Pancreas (tissue), 10 donors: ENCODE results near the gene DSG3. TPM values are rescaled to one million over a fixed set of nuclear protein-coding genes. Genes with fewer than 3 reads are reported as not detected.

Experiments used
- ATAC-seq, 4 donors: fragments of 200-7000 bp; cut with Tn5 transposase; one replicate each; pipeline versions ENCODE4 v1.8.0 to v1.9.1; 2020; ENCODE audit warnings: mild to moderate bottlenecking in 4 of 4, moderate library complexity in 4 of 4
- DNase-seq, 6 donors: peaks; one replicate each; pipeline ENCODE4 v3.0.0-alpha.2; 2020
- FAIRE-seq: peaks from 2 replicates; lab custom pipeline; 2012; peaks lifted over from hg19 to GRCh38; lab: Jason Lieb, UNC
- H3K27ac ChIP-seq, 4 donors: fragments of 200-600 bp; sonication (generic); 1 replicate in 3 of 4; 2 replicates in 1 of 4; pipeline versions ENCODE4 v1.5.0 to v1.8.0; 2020
- H3K27me3 ChIP-seq, 4 donors: fragments of 200-600 bp; one replicate each; pipeline ENCODE4 v1.8.0; 2021
- H3K36me3 ChIP-seq, 3 donors: fragments of 200-600 bp; sonication (generic) in 1 of 3; one replicate each; pipeline versions ENCODE4 v1.5.0 to v1.8.0; 2020 to 2021
- H3K4me1 ChIP-seq, 3 donors: fragments of 200-600 bp; one replicate each; pipeline ENCODE4 v1.8.0; 2021
- H3K4me3 ChIP-seq, 4 donors: fragments of 200-600 bp; sonication (generic) in 2 of 4; one replicate each; pipeline versions ENCODE4 v1.5.0 to v1.8.0; 2020 to 2021
- H3K9me3 ChIP-seq, 4 donors: fragments of 200-600 bp; one replicate each; pipeline ENCODE4 v1.8.0; 2021
- WGBS, 2 donors: extraction: QIAGEN DNeasy Blood & Tissue Kit; methylation state at CpG; one replicate each; pipeline ENCODE4 v1.1.7; 2013; 5-methylcytosine and 5-hydroxymethylcytosine counted together
- intact Hi-C, 3 donors: fragments of 100-400 bp; cut with DNase I; formaldehyde crosslinking; loops; one replicate each; pipeline versions ENCODE4 v1.11.1 to v1.14.2; 2022
- polyA plus RNA-seq, 2 donors: library from polyadenylated mRNA; stranded (reverse); fragments of 200-250 nt; gene quantifications; one replicate each; pipeline ENCODE4 v1.2.3, GENCODE V29; 2013
- total RNA-seq, 6 donors: library from RNA; stranded (reverse); fragmentation: NEBNext Ultra II Directional in 4 of 6; extraction: Animal tissue kit (Norgen Biotek cat#: 25700) in 4 of 6; gene quantifications; one replicate each; pipeline versions ENCODE4 v1.2.1 to v1.2.4, GENCODE V29; 2021 to 2023
- TF ChIP-seq, protein P1 (sequence below), 4 donors: fragments of 200-600 bp; sonication (generic) in 3 of 4; IDR thresholded peaks; one replicate each; pipeline versions ENCODE4 v1.5.0 to v1.8.0; 2021; ENCODE audit warnings: antibody characterized with exemption in 4 of 4
- donor health status: healthy with polysubstance abuse.
- donor health status: DM: no; HTN: no; CAD: no; lungs with moderate emphysema.
- donor health status: DM: no; HTN: no; CAD: no.
- donor health status: control.
- donor health status: control.
- donor health status: Bipolar disorder and iron deficiency.
- donor health status: DM: yes; HTN: yes; CAD: no.
- donor health status: DM: no; HTN: no; CAD: no.
- donor health status: DM: no; HTN: no; CAD: no.
- donor health status: DM: yes; HTN: yes; CAD: no.

The DSG3 gene
- total and polyA plus RNA-seq, 8 donors: 0.02 TPM; not detected in 7

DNA sequence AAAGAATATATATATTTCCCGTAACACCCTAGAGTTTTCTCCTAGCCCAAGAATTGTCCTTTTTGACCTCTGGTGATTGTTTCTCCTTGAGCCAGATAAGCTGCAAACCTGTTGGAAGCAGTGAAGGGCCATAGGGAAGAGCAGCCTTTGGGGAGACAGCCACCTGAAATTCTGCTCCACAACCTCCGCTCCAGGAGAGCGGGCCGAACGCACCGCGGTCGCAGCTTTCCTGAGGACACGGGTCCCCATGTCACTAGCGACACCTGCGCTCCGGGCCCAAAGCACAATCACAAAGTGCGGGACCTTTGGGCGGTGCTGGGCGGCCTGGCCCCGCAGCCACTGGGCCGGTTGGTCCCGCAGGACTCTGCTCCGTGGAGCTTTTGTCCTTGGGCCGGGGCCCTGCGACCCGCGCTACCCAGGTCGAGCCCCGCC, 49.9 kb downstream of the DSG3 start:
- Histone ChIP-seq H3K9me3 (no peaks in the 10 kb centered on the region), H3K4me3 (peak overlapping the region; percentile 47 to 83 (median 64)), H3K4me1 (peaks cover 0 to 9% (median 3%) of the 10 kb centered on the region in 3 donors), H3K27me3 (no peaks in the 10 kb centered on the region), H3K27ac (peak overlapping the region; percentile 87 to 96 (median 92)), H3K36me3 (no peaks in the 10 kb centered on the region)
- WGBS, 2 donors: 6 to 7% methylated on average over 24 to 25 of the region's 25 CpGs
- TF ChIP-seq, protein P1, sequence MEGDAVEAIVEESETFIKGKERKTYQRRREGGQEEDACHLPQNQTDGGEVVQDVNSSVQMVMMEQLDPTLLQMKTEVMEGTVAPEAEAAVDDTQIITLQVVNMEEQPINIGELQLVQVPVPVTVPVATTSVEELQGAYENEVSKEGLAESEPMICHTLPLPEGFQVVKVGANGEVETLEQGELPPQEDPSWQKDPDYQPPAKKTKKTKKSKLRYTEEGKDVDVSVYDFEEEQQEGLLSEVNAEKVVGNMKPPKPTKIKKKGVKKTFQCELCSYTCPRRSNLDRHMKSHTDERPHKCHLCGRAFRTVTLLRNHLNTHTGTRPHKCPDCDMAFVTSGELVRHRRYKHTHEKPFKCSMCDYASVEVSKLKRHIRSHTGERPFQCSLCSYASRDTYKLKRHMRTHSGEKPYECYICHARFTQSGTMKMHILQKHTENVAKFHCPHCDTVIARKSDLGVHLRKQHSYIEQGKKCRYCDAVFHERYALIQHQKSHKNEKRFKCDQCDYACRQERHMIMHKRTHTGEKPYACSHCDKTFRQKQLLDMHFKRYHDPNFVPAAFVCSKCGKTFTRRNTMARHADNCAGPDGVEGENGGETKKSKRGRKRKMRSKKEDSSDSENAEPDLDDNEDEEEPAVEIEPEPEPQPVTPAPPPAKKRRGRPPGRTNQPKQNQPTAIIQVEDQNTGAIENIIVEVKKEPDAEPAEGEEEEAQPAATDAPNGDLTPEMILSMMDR (IDR thresholded peaks at IDR 0.05): no peak
- FAIRE-seq: no peak
- DNase-seq: no peak
- intact Hi-C loops: no loop called here
- peak; percentile 49 to 69 (median 60) for ATAC-seq

DNA sequence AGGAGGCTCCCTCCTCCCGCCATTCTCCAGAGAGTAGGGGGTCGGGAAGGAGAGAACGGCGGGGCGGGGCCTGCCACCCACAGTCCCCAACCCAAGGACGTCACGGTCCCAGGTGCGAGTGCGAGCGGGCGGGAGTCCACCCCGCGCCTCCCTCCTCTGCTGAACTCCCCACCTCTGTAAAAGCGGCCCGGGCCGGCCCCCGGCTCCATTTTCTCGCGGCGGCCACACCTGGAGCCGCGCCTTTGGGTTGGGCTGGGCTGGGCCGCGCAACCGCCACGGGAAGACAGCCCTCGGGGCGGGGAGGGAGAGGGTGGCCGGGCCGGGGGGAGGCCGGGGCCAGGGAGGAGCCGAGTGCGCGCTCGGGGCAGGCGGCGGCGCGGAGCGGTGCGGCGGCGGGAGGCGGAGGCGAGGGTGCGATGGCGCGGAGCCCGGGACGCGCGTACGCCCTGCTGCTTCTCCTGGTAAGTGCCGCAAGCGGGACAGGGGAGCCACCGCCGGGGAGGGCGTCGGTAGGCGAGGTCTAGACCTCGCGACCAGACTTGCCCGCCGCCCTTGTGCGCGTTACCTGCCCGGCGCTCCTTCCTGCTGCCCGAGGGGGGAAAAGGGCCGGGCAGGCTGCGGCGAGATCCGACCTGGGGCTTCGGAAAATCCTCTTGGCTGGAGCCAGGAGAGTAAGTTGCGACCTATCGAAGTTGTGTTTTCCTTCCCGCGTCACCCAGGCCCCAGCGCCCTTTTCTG, 50.5 kb downstream of the DSG3 start, which contains the start of gene DSG2:
Gene DSG2 (plus strand): TSS at position 342 of the 738 bp plus-strand sequence. CDS start 75 bp downstream, at position 417.
- 1% methylated on average over 57 to 76 of the region's 79 CpGs for WGBS, 2 donors
- FAIRE-seq (no peak), DNase-seq (peak; percentile 88 to 95 (median 91)), ATAC-seq (peak; percentile 92 to 96 (median 95))
- H3K27ac ChIP-seq: peak within 1 kb of the TSS; percentile 87 to 96 (median 92)
- H3K4me3 ChIP-seq: peak within 1 kb of the TSS; percentile 47 to 83 (median 64)
- no peaks in the 10 kb centered on the region for H3K9me3 ChIP-seq
- TF ChIP-seq, protein P1 (IDR thresholded peaks at IDR 0.05): no peak
- intact Hi-C loops: no loop called here
- H3K36me3 ChIP-seq: no peaks in the 10 kb centered on the region
- peaks cover 0 to 9% (median 3%) of the 10 kb centered on the region in 3 donors for H3K4me1 ChIP-seq
- no peaks in the 10 kb centered on the region for H3K27me3 ChIP-seq

DNA sequence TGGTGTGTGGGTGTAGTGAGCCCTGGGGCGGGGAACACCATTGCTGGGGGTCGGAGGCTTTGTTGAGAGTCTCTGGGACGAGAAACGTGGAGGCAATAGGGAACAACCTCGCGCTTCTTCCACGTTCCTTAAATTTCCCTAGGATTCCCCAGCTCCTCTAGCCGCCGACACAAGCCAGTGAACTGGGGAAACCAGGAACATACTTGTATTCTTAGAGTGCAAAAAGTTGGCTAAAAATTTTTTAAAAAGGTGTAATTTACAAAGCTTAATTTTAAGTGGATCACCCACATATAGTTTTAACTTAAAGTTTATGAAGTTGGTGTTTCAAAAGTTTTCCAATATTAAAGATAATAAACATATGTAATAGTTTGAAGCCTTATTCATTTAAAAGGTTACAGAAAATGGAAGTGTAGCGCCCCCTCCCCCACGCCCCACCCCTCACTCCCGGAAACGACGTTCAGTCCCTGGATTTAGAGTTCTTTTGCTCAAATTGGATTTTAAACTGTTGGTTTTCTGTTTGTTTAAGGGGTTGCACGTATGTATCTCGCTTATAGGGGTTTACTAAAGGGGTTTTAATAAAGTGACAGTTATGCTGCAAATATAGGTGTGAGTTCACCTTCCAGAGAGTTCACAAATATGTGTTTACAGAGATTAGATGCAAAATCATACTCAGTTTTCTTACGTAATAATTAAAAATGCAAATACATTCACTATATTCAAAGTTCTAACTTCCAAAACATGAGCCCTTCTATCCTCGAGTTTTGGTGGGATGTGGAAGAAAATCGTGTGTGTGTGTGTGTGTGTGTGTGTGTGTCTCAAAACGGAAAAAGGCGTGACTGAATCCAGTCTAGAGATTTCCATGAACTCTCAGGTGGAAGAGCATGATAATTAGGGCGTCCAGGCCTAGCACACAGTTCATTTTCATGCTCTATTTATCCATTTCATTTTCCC, 51.3 kb downstream of the DSG3 start:
- Histone ChIP-seq H3K27me3 (no peaks in the 10 kb centered on the region), H3K36me3 (no peaks in the 10 kb centered on the region), H3K27ac (peak overlapping the region; percentile 87 to 96 (median 92)), H3K4me1 (peaks cover 0 to 9% (median 3%) of the 10 kb centered on the region in 3 donors), H3K9me3 (no peaks in the 10 kb centered on the region), H3K4me3 (peak overlapping the region; percentile 47 to 83 (median 64))
- intact Hi-C loops: no loop called here
- WGBS, 2 donors: 4% methylated on average over 22 of the region's 22 CpGs
- ATAC-seq (peak; percentile 28 to 44 (median 30)), DNase-seq (peak in 3 of 6 donors; percentile 19 to 29 (median 19)), FAIRE-seq (no peak)
- TF ChIP-seq, protein P1 (IDR thresholded peaks at IDR 0.05): no peak

GRCh38 chr18:31500051-31500688, 52.6 kb downstream of the DSG3 start:
- FAIRE-seq: no peak
- WGBS, 2 donors: 68 to 75% methylated on average over 6 of the region's 6 CpGs
- ATAC-seq: no peak

More at GRCh38 chr18:31500051-31500688, 52.6 kb downstream of the DSG3 start:
- peaks cover 3 to 16% (median 3%) of the 10 kb centered on the region in 3 donors for H3K4me1 ChIP-seq
- TF ChIP-seq, protein P1 (IDR thresholded peaks at IDR 0.05): no peak
- no peaks in the 10 kb centered on the region for H3K27me3 ChIP-seq
- H3K27ac ChIP-seq: no peak overlapping the region
- no peaks in the 10 kb centered on the region for H3K36me3 ChIP-seq
- intact Hi-C loops: no loop called here
- no peak overlapping the region for H3K4me3 ChIP-seq
- H3K9me3 ChIP-seq: no peaks in the 10 kb centered on the region
- no peak for DNase-seq
